GM10266 (cell line): Measurements from ENCODE around the gene HMHB1.
A peak's percentile ranks its signal among the peaks of the same experiment; 100 is the strongest.
"Not testable (repeated sequence)": the region's sequence is repeated elsewhere in the genome, so short reads cannot be mapped to it uniquely, and the experiment has no call there.

ENCODE experiments used
- DNase-seq: peaks from one replicate; pipeline ENCODE4 v3.0.0; 2012; ENCODE audit errors: extremely low spot score
- CTCF ChIP-seq: IDR thresholded peaks from 2 replicates; pipeline ENCODE4 v1.5.1; 2012; ENCODE audit warnings: mild to moderate bottlenecking, low read depth; ENCODE audit not compliant: control insufficient read depth, insufficient read depth; ENCODE audit errors: missing control alignments

The HMHB1 gene

GRCh38 chr5:143801252-143801939, 10.6 kb upstream of the HMHB1 start:
- no peak for DNase-seq
- no peak for TF ChIP-seq CTCF

- no peak for DNase-seq
- TF ChIP-seq CTCF, result no peak
Observed at GRCh38 chr5:143805861-143806260, 6.1 kb upstream of the HMHB1 start.

GRCh38 chr5:143806579-143806978, 5.4 kb upstream of the HMHB1 start:
- TF ChIP-seq CTCF, result no peak
- no peak for DNase-seq

GRCh38 chr5:143807401-143807800, 4.6 kb upstream of the HMHB1 start:
- no peak for TF ChIP-seq CTCF
- DNase-seq, result no peak

GRCh38 chr5:143816370-143816769, 4.4 kb downstream of the HMHB1 start:
- not testable (repeated sequence) for DNase-seq

GRCh38 chr5:143819716-143820115, 7.8 kb downstream of the HMHB1 start:
- no peak for TF ChIP-seq CTCF

GRCh38 chr5:143820451-143820850, 8.5 kb downstream of the HMHB1 start:
- TF ChIP-seq CTCF, result no peak

More at GRCh38 chr5:143819716-143820115, 7.8 kb downstream of the HMHB1 start:
- DNase-seq, result no peak

GRCh38 chr5:143824851-143825720, 13.1 kb downstream of the HMHB1 start:
- peak; percentile 68 for DNase-seq

More at GRCh38 chr5:143820451-143820850, 8.5 kb downstream of the HMHB1 start:
- DNase-seq, result no peak

More at GRCh38 chr5:143824851-143825720, 13.1 kb downstream of the HMHB1 start:
- peak; percentile 94 for TF ChIP-seq CTCF
